ENCODE results near the gene DDX23.
"Not testable (repeated sequence)": the region's sequence is repeated elsewhere in the genome, so short reads cannot be mapped to it uniquely, and the experiment has no call there.

The DDX23 gene

DNA sequence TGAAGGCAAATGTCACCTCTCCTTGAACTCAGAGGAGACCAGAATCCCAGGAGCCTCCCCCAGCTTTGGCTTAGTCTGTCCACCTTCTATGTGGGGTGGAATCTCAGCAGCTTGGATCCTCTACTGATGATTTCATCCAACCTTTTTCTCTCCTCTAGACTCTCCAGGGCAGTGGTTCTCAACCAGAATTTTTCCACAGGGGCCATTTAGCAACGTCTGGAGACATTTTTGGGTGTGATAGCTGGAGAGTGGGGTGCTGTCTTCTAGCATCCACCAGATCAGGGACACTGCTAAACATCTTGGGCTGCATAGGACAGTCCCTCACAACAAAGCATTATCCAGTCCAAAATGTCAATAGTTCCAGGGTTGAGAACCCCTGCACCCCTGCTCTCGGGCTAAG is 4.4 kb upstream of the DDX23 start:
- TF ChIP-seq, protein P1, sequence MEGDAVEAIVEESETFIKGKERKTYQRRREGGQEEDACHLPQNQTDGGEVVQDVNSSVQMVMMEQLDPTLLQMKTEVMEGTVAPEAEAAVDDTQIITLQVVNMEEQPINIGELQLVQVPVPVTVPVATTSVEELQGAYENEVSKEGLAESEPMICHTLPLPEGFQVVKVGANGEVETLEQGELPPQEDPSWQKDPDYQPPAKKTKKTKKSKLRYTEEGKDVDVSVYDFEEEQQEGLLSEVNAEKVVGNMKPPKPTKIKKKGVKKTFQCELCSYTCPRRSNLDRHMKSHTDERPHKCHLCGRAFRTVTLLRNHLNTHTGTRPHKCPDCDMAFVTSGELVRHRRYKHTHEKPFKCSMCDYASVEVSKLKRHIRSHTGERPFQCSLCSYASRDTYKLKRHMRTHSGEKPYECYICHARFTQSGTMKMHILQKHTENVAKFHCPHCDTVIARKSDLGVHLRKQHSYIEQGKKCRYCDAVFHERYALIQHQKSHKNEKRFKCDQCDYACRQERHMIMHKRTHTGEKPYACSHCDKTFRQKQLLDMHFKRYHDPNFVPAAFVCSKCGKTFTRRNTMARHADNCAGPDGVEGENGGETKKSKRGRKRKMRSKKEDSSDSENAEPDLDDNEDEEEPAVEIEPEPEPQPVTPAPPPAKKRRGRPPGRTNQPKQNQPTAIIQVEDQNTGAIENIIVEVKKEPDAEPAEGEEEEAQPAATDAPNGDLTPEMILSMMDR (IDR thresholded peaks at IDR 0.05; ENCODE audit: borderline replicate concordance, insufficient read depth, low read depth, low read length), result no peak
- H3K4me3 ChIP-seq (ENCODE audit: low read depth, low read length), result no peak overlapping the region

DNA sequence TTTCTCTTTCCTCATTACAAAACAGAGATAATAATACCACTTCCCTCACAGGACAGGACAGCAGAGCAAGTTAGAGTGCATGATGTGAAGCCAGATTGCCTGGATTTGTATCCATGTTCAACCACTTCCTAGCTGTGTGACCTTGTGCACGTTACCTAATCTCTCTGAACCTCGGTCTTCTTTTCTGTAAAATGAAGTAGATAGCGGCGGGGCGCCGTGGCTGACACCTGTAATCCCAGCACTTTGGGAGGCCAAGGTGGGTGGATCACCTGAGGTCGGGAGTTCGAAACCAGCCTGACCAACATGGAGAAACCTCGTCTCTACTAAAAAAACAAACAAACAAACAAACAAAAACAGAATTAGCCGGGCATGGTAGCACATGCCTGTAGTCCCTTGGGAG is 3.0 kb upstream of the DDX23 start:
- H3K4me3 ChIP-seq (ENCODE audit: low read depth, low read length), result not testable (repeated sequence)

DNA sequence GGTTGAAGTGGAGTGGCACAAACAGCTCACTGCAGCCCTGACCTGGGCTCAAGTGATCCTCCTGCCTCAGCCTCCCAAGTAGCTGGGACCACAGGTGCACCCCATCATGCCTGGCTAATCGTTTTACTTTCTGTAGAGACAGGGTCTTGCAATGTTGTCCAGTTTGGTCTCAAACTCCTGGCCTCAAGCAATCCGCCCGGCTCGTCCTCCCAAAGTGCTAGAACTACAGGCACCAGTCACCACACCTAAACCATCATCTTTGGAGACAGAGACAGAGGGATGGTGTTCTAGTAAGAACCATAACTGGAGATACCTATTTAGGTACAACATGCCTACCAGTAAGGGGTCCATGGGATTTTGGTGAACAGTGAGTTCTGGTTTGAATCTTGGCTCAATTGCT is 2.5 kb upstream of the DDX23 start:
- TF ChIP-seq, protein P1 (IDR thresholded peaks at IDR 0.05; ENCODE audit: borderline replicate concordance, insufficient read depth, low read depth, low read length), result no peak
- no peak overlapping the region for H3K4me3 ChIP-seq (ENCODE audit: low read depth, low read length)

DNA sequence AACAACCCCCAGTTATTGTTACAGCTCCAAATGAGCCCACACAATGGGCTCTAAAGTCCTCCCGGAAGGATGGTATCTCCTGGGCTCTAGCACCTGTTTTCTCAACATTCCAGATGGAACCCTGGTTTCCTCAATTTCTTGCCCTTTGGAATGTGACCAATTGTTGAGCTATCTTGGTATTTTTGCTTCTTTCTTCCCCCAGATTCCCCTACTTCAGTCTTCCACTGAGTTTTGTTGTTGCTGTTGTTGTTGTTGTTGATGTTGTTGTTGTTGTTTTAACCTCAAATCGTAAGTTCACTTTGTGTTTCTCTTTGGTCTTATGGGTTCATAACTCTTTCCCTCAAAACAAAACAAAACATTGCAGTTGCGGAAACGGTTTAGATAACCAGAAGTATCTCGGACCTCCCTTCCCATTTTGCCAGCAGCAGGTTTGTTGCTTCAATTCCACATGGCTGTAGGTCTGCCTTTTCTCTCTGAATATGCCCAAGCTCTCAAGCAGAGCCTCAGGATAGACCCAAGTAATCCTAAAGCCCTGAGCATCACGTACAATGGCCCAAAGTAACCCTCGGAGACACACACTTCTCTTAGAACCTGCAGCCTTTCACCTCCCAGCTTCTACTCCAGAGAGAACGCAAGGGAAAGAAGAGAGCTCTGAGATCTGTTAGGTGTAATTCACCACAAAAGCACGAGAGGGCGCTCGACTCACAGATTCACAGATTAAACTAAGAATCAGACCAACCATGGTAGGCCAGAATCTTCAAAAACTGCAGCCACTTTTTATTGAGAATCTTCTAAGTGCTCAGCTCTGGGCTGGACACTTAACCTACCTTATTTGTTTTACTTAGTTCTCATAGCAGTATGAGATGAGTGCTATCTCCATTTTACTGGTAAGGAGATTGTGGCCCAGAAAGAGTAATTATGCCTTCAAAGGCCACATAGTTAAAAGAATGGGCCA is 1.0 kb upstream of the DDX23 start:
- TF ChIP-seq, protein P1 (IDR thresholded peaks at IDR 0.05; ENCODE audit: borderline replicate concordance, insufficient read depth, low read depth, low read length), result peak; percentile 62
- peak overlapping the region; percentile 89 for H3K4me3 ChIP-seq (ENCODE audit: low read depth, low read length)

DNA sequence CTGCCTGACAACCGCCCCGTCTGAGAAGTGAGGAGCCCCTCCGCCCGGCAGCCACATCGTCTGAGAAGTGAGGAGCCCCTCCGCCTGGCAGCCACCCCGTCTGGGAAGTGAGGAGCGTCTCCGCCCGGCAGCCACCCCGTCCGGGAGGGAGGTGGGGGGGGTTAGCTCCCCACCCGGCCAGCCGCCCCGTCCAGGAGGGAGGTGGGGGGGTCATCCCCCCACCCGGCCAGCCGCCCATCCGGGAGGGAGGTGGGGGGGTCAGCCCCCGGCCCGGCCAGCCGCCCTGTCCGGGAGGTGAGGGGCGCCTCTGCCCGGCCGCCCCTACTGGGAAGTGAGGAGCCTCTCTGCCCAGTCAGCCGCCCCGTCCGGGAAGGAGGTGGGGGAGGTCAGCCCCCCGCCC is 9.9 kb downstream of the DDX23 start:
- H3K4me3 ChIP-seq (ENCODE audit: low read depth, low read length), result not testable (repeated sequence)

DNA sequence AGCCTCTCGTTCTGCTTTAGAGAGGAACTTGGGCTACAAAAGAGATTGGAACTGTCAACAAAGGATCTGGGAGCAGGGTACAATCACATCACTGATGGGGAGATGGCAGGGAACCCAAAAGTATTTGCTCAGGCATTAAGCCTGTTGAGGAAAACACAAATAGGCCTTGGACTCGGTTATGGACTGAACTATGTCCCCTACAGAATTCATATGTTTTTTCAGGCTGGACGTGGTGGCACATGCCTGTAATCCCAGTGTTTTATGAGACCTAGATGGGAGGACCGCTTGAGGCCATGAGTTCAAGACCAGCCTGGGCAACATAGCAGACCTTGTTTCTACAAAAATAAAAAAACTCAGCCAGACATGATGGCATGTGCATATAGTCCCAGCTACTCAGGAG is 13.9 kb downstream of the DDX23 start:
- no peak overlapping the region for H3K4me3 ChIP-seq (ENCODE audit: low read depth, low read length)
- TF ChIP-seq, protein P1 (IDR thresholded peaks at IDR 0.05; ENCODE audit: borderline replicate concordance, insufficient read depth, low read depth, low read length), result no peak

DNA sequence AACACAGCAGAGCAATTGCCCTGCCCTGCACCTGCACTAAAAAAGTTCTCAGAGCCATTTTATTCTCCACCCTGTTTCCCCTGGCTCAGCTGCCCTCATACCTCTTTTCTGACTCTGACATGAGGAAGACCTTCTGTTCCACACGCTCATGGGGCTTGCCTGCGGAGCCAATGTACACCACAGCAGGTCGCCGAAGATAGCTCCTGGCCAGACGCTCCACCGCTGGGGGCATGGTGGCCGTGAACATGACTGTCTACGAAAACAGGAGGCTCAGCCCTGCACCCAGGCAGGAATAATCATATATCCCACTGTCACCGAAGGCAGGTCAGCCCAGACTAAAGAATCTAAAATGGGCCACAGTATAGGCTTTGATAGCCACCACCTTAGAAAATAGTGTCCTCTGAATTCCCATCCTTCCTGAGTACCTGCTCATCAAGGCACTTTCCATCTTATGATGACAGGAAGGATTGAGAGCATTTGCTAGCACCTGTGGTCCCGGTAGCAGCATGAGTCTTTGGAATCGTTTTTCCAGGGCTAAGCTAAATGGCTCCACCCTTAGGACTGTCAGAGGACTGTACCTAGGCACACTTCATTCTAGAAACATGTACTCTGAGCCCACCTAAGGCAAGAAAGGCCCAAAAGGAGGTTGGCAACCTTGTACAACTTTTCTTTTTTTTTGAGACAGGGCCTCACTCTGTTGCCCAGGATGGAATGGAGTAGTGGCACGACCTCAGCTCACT is 19.5 kb downstream of the DDX23 start:
- TF ChIP-seq, protein P1 (IDR thresholded peaks at IDR 0.05; ENCODE audit: borderline replicate concordance, insufficient read depth, low read depth, low read length), result no peak
- H3K4me3 ChIP-seq (ENCODE audit: low read depth, low read length), result no peak overlapping the region

DNA sequence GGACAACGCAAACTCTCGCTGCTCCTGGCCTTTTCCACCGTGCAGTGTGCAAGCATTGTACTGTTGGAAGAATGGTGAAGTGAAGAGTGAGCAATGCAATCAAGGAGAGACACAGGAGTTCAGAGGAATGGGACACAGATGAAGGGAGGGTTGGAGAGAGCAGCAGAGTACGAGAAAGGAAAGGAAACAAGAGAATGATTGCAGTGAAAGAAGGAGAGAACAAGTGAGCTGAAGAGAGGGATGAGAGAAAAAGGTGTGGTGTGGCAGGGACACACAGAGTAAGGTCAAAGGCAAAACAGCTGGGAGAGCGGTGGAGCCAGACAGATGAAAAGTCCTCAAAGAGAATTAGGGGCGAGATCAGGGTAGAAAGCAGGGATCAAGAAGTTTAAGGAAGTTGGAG is 20.7 kb downstream of the DDX23 start:
- H3K4me3 ChIP-seq (ENCODE audit: low read depth, low read length), result no peak overlapping the region
- TF ChIP-seq, protein P1 (IDR thresholded peaks at IDR 0.05; ENCODE audit: borderline replicate concordance, insufficient read depth, low read depth, low read length), result no peak

All from GM12875 (cell line).